GM12874 (cell line): ENCODE results near the gene CDCA5.
A peak's percentile ranks its signal among the peaks of the same experiment; 100 is the strongest.

Experiments
- CTCF ChIP-seq: IDR thresholded peaks from 2 replicates; pipeline ENCODE4 v1.5.1; 2011; ENCODE audit warnings: low read depth, mild to moderate bottlenecking, control low read depth, low read length, moderate library complexity; ENCODE audit not compliant: insufficient read depth

The CDCA5 gene

GRCh38 chr11:65111744-65112545 lies 28.1 kb upstream of the CDCA5 start, which contains the start of gene TM7SF2:
TM7SF2 (plus strand) TSS chr11:65111872; CDS start chr11:65112016, 144 bp downstream.
- TF ChIP-seq CTCF: no peak

GRCh38 chr11:65111159-65111743 lies 27.4 kb upstream of the CDCA5 start:
- no peak for TF ChIP-seq CTCF

- TF ChIP-seq CTCF: peak; percentile 97
Observed at GRCh38 chr11:65110354-65110861, 26.6 kb upstream of the CDCA5 start.

GRCh38 chr11:65109231-65110198 lies 25.7 kb upstream of the CDCA5 start:
- TF ChIP-seq CTCF: no peak

- no peak for TF ChIP-seq CTCF
Observed at GRCh38 chr11:65108469-65109123, 24.8 kb upstream of the CDCA5 start.

GRCh38 chr11:65107751-65108468 lies 24.1 kb upstream of the CDCA5 start:
- no peak for TF ChIP-seq CTCF
